ENCODE results near the gene RTN4RL2. TPM values are rescaled to one million over a fixed set of nuclear protein-coding genes. Genes with fewer than 3 reads are reported as not detected.

RTN4RL2 gene
- total RNA-seq, 1 experiment from 2014 or later, result 15.5 TPM

GRCh38 chr11:57426439-57426928 is 33.8 kb upstream of the RTN4RL2 start (continued):
- TF ChIP-seq ATF2 (CRISPR knock-in tag; IDR thresholded peaks at IDR 0.05; ENCODE audit: borderline replicate concordance, low read depth), result no peak

GRCh38 chr11:57426929-57427726 is 33.2 kb upstream of the RTN4RL2 start, which contains the start of gene SLC43A3:
SLC43A3 (minus strand) TSS chr11:57427121; CDS start chr11:57426172, 949 bp downstream.
- ATAC-seq (peak; percentile 92), DNase-seq (ENCODE audit: low spot score) (peak; percentile 73)
- CTCF ChIA-PET, result interaction anchor here (0.7 to 4.2 kb wide), 8 partner anchors 9 to 81 kb away, joined by 3 to 26 read pairs (median 5); no protein-coding TSS in a partner anchor
- Mint-ChIP-seq H3K4me3 (peak within 1 kb of the TSS; percentile 72), H3K36me3 (peaks cover 15% of the 10 kb centered on the region), H3K27me3 (ENCODE audit: low read depth) (peaks cover 38% of the 10 kb centered on the region), H3K27ac (peak within 1 kb of the TSS; percentile 64; the same call in 1 of the 2 replicates), H3K4me1 (peaks cover 29% of the 10 kb centered on the region), H3K9me3 (no peaks in the 10 kb centered on the region)
- POLR2A ChIA-PET, result no interaction called here
- TF ChIP-seq CREM (CRISPR knock-in tag; IDR thresholded peaks at IDR 0.05), result no peak
- peak; percentile 29; the same call in 1 of the 2 replicates for TF ChIP-seq ZNF423 (CRISPR knock-in tag; IDR thresholded peaks at IDR 0.05)

GRCh38 chr11:57427727-57428082 is 32.6 kb upstream of the RTN4RL2 start:
- H3K4me1 Mint-ChIP-seq, result peaks cover 29% of the 10 kb centered on the region
- H3K9me3 Mint-ChIP-seq, result no peaks in the 10 kb centered on the region
- no peak overlapping the region for H3K27ac Mint-ChIP-seq
- POLR2A ChIA-PET, result no interaction called here
- ATAC-seq, result no peak
- H3K36me3 Mint-ChIP-seq, result peaks cover 14% of the 10 kb centered on the region
- CTCF ChIA-PET, result interaction anchor here (0.7 to 4.2 kb wide), 4 partner anchors 30 to 82 kb away, joined by 3 to 26 read pairs (median 6); no protein-coding TSS in a partner anchor
- H3K27me3 Mint-ChIP-seq (ENCODE audit: low read depth), result peaks cover 38% of the 10 kb centered on the region
- peak overlapping the region; percentile 72 for H3K4me3 Mint-ChIP-seq
- no peak for DNase-seq (ENCODE audit: low spot score)
- no peak for TF ChIP-seq CREM (CRISPR knock-in tag; IDR thresholded peaks at IDR 0.05)
- no peak for TF ChIP-seq ZNF317 (CRISPR knock-in tag; IDR thresholded peaks at IDR 0.05; ENCODE audit: borderline replicate concordance, low read depth)
- TF ChIP-seq SOX15 (CRISPR knock-in tag; IDR thresholded peaks at IDR 0.05), result no peak
- no peak for TF ChIP-seq ATF1 (CRISPR knock-in tag; IDR thresholded peaks at IDR 0.05)
- TF ChIP-seq ARID4B (CRISPR knock-in tag; IDR thresholded peaks at IDR 0.05; ENCODE audit: borderline replicate concordance), result no peak
- no peak for TF ChIP-seq EMX1 (CRISPR knock-in tag; IDR thresholded peaks at IDR 0.05)
- no peak for TF ChIP-seq AFF4 (CRISPR knock-in tag; IDR thresholded peaks at IDR 0.05; ENCODE audit: borderline replicate concordance)
- no peak for TF ChIP-seq TEAD1 (CRISPR knock-in tag; IDR thresholded peaks at IDR 0.05)
- TF ChIP-seq ZMAT4 (CRISPR knock-in tag; IDR thresholded peaks at IDR 0.05), result no peak
- TF ChIP-seq E2F4 (CRISPR knock-in tag; IDR thresholded peaks at IDR 0.05; ENCODE audit: borderline replicate concordance, low read depth), result no peak
- no peak for TF ChIP-seq CDX4 (CRISPR knock-in tag; IDR thresholded peaks at IDR 0.05; ENCODE audit: borderline replicate concordance)
- TF ChIP-seq IRF2 (CRISPR knock-in tag; IDR thresholded peaks at IDR 0.05; ENCODE audit: borderline replicate concordance, low read depth), result no peak
- no peak for TF ChIP-seq FOXJ3 (CRISPR knock-in tag; IDR thresholded peaks at IDR 0.05; ENCODE audit: borderline replicate concordance)
- no peak for TF ChIP-seq ELF4 (CRISPR knock-in tag; IDR thresholded peaks at IDR 0.05; ENCODE audit: low read depth)

Data from WTC11 (cell line).